ENCODE measurements around the gene HEBP1. TPM values are rescaled to one million over a fixed set of nuclear protein-coding genes. Genes with fewer than 3 reads are reported as not detected.

The HEBP1 gene
- total RNA-seq, 1 donor from 2014 or later = 83.3 TPM

DNA sequence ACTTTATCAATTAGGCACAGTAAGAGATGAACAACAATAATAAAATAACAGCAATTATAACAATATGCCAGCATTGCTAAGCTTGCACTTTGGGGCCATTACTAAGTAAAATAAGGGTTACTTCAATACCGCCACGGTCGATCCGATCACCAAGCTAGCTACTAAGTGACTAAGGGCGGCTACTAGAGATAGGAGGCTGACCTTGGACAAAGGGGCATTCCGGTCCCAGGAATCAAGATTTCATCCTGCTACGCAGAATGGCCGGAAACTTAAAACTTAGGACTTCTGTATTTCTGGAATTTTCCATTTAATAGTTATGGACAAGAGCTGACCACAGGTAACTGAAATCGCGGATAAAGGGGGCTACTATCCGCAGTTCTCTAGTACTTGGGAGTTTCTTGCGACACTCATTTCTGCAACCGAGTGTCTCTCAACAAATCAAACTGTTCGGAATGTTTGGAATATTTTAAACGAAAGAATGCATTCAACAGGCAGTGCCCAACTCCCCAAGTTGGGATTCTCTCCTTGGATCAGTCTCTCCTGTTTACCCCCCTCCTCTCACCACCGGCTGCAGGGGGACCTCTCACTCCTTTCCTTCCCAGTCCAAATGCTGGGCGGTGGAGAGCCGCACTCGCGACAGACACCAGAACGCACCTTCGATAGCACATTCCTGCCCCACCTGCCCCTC is 650 bp downstream of the HEBP1 start:
- Mint-ChIP-seq H3K9me3 (ENCODE audit: unreplicated experiment) (no peaks in the 10 kb centered on the region), H3K27ac (ENCODE audit: unreplicated experiment) (peak overlapping the region; percentile 18), H3K36me3 (ENCODE audit: low read depth, unreplicated experiment) (peaks cover 9% of the 10 kb centered on the region), H3K27me3 (ENCODE audit: unreplicated experiment) (peaks cover 17% of the 10 kb centered on the region), H3K4me3 (ENCODE audit: unreplicated experiment) (peak overlapping the region; percentile 97), H3K4me1 (ENCODE audit: unreplicated experiment) (peaks cover 43% of the 10 kb centered on the region)
- TF ChIP-seq, protein P1, sequence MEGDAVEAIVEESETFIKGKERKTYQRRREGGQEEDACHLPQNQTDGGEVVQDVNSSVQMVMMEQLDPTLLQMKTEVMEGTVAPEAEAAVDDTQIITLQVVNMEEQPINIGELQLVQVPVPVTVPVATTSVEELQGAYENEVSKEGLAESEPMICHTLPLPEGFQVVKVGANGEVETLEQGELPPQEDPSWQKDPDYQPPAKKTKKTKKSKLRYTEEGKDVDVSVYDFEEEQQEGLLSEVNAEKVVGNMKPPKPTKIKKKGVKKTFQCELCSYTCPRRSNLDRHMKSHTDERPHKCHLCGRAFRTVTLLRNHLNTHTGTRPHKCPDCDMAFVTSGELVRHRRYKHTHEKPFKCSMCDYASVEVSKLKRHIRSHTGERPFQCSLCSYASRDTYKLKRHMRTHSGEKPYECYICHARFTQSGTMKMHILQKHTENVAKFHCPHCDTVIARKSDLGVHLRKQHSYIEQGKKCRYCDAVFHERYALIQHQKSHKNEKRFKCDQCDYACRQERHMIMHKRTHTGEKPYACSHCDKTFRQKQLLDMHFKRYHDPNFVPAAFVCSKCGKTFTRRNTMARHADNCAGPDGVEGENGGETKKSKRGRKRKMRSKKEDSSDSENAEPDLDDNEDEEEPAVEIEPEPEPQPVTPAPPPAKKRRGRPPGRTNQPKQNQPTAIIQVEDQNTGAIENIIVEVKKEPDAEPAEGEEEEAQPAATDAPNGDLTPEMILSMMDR (IDR thresholded peaks at IDR 0.05; ENCODE audit: unreplicated experiment) = no peak
- peak; percentile 41 for DNase-seq (ENCODE audit: low spot score)

DNA sequence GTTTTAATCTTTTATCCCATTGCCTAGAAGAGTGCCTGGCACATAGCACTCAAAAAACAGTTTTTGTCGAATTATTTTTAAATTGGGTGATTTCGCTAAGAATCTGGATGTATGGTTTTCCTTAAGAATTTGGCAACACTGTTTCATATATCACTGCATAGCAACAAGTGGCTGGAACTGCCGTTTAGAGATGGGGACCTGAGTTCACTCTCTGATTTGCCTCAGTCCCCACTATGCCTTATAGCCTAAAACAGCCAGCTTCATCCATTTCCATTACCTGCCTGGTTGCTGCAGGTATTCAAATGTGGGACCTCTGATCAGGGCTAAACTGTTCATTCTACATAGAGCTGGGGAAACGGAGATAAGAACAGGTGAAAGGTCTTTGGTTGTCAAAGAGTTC is 1.8 kb downstream of the HEBP1 start:
- Mint-ChIP-seq H3K4me3 (ENCODE audit: unreplicated experiment) (peak overlapping the region; percentile 17), H3K4me1 (ENCODE audit: unreplicated experiment) (peaks cover 49% of the 10 kb centered on the region), H3K27me3 (ENCODE audit: unreplicated experiment) (peaks cover 17% of the 10 kb centered on the region), H3K9me3 (ENCODE audit: unreplicated experiment) (no peaks in the 10 kb centered on the region), H3K27ac (ENCODE audit: unreplicated experiment) (no peak overlapping the region), H3K36me3 (ENCODE audit: low read depth, unreplicated experiment) (peaks cover 19% of the 10 kb centered on the region)
- TF ChIP-seq, protein P1 (IDR thresholded peaks at IDR 0.05; ENCODE audit: unreplicated experiment) = no peak
- DNase-seq (ENCODE audit: low spot score) = no peak

DNA sequence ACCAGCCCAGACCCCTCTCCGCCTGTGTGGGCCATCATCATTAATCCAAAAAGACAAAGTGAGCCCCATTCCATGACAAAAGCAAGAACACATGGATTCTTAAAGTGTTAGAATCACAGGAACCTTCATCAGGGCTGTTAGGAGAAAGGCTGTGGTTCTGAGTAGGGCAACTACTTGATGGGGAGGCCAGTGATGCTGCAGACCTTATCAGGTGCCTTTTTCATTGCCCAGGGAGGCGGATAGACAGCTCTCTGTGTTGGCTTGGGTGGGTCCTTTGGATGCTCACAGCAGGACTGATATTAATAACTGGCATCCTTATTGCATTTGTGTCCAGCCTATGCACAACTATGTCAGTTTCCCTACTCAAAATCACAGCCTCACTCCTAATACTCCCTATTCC is 2.3 kb downstream of the HEBP1 start:
- TF ChIP-seq, protein P1 (IDR thresholded peaks at IDR 0.05; ENCODE audit: unreplicated experiment) = no peak
- Mint-ChIP-seq H3K36me3 (ENCODE audit: low read depth, unreplicated experiment) (peaks cover 20% of the 10 kb centered on the region), H3K4me3 (ENCODE audit: unreplicated experiment) (peak overlapping the region; percentile 17), H3K9me3 (ENCODE audit: unreplicated experiment) (no peaks in the 10 kb centered on the region), H3K27ac (ENCODE audit: unreplicated experiment) (no peak overlapping the region), H3K27me3 (ENCODE audit: unreplicated experiment) (peaks cover 17% of the 10 kb centered on the region), H3K4me1 (ENCODE audit: unreplicated experiment) (peaks cover 48% of the 10 kb centered on the region)
- DNase-seq (ENCODE audit: low spot score) = no peak

DNA sequence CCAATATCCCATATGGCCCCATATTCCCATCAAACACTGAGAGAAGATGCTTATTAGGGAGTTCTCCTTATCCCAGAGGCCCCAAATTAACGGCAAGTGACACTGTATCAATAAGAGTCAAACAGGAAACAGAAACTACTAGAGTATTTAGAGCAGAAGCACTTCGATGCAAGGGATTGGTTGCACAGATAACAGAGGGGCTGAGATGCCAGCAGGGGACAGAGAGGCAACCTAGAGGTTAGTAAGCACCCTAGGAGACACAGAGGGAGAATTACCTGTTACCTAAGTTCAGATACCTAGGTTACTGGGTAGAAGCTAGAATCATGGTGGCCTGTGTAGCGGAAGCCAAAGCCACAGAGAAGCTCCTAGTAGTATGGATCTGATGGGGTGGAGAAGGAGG is 2.9 kb downstream of the HEBP1 start:
- H3K4me1 Mint-ChIP-seq (ENCODE audit: unreplicated experiment) = peaks cover 46% of the 10 kb centered on the region
- peak overlapping the region; percentile 6 for H3K4me3 Mint-ChIP-seq (ENCODE audit: unreplicated experiment)
- peaks cover 20% of the 10 kb centered on the region for H3K36me3 Mint-ChIP-seq (ENCODE audit: low read depth, unreplicated experiment)
- TF ChIP-seq, protein P1 (IDR thresholded peaks at IDR 0.05; ENCODE audit: unreplicated experiment) = no peak
- H3K9me3 Mint-ChIP-seq (ENCODE audit: unreplicated experiment) = no peaks in the 10 kb centered on the region
- DNase-seq (ENCODE audit: low spot score) = no peak
- H3K27me3 Mint-ChIP-seq (ENCODE audit: unreplicated experiment) = peaks cover 13% of the 10 kb centered on the region
- no peak overlapping the region for H3K27ac Mint-ChIP-seq (ENCODE audit: unreplicated experiment)

DNA sequence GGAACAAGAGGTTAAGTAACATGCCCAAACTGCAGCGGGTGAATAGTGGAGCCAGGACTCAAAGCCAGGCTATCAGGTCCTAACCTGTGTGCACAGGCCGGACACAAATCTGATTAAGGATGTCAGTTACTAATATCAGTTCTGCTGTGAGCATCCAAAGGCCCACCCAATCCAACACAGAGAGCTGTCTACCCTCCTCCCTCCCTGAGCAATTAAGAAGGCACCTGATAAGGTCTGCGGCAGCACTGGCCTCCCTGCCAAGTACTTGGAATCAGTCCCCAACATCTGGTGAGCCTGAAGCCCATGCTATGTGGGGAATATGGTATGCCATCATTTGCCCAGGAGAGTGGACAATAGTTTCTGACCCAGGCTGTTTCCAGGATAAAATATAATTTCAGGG is 3.9 kb downstream of the HEBP1 start:
- DNase-seq (ENCODE audit: low spot score) = no peak
- peaks cover 48% of the 10 kb centered on the region for H3K4me1 Mint-ChIP-seq (ENCODE audit: unreplicated experiment)

More for the DNA sequence above, 3.9 kb downstream of the HEBP1 start:
- no peak overlapping the region for H3K27ac Mint-ChIP-seq (ENCODE audit: unreplicated experiment)
- H3K4me3 Mint-ChIP-seq (ENCODE audit: unreplicated experiment) = no peak overlapping the region
- H3K9me3 Mint-ChIP-seq (ENCODE audit: unreplicated experiment) = no peaks in the 10 kb centered on the region
- H3K36me3 Mint-ChIP-seq (ENCODE audit: low read depth, unreplicated experiment) = peaks cover 18% of the 10 kb centered on the region
- TF ChIP-seq, protein P1 (IDR thresholded peaks at IDR 0.05; ENCODE audit: unreplicated experiment) = no peak
- H3K27me3 Mint-ChIP-seq (ENCODE audit: unreplicated experiment) = peaks cover 7% of the 10 kb centered on the region

All from endothelial cell (in vitro differentiated cells).